AG04449 (cell line): ENCODE measurements around the gene CEACAM18.
A peak's percentile ranks its signal among the peaks of the same experiment; 100 is the strongest.

Experiments
- CTCF ChIA-PET: fragments of 350-600 bp; formaldehyde crosslinking; extraction: SDS; loops from one replicate; lab custom pipeline; 2021; ENCODE audit warnings: antibody characterized with exemption; lab: Yijun Ruan, JAX
- POLR2A ChIA-PET: fragments of 400-600, 350-600 bp; formaldehyde crosslinking; extraction: SDS; loops from one replicate; lab custom pipeline; 2020; ENCODE audit warnings: antibody characterized with exemption, inconsistent platforms; lab: Yijun Ruan, JAX
- DNase-seq: peaks from one replicate; pipeline ENCODE4 v3.0.0-alpha.2; 2010; ENCODE audit warnings: low read depth, low spot score
- H3K4me3 ChIP-seq: 2 replicates; pipeline ENCODE4 v1.5.1; 2011; ENCODE audit warnings: low read depth, mild to moderate bottlenecking, control low read depth, low read length
- CTCF ChIP-seq: IDR thresholded peaks from one replicate; pipeline ENCODE4 v1.5.1; 2011; ENCODE audit warnings: mild to moderate bottlenecking, moderate library complexity, low read length, control low read depth, inconsistent platforms; ENCODE audit not compliant: insufficient read depth; ENCODE audit errors: missing control alignments

Gene CEACAM18

GRCh38 chr19:51472607-51473006 is 5.7 kb upstream of the CEACAM18 start:
- no peak for DNase-seq
- CTCF ChIA-PET, result interaction anchor here (0.6 to 10.5 kb wide), 17 partner anchors 9 to 312 kb away, joined by 3 to 184 read pairs (median 3); no protein-coding TSS in a partner anchor
- H3K4me3 ChIP-seq, result no peak overlapping the region
- POLR2A ChIA-PET, result no interaction called here
- TF ChIP-seq CTCF, result no peak

GRCh38 chr19:51473009-51473707 is 5.2 kb upstream of the CEACAM18 start:
- CTCF ChIA-PET, result interaction anchor here (0.6 to 10.5 kb wide), 23 partner anchors 9 to 311 kb away, joined by 3 to 184 read pairs (median 3); no protein-coding TSS in a partner anchor
- DNase-seq, result no peak
- H3K4me3 ChIP-seq, result no peak overlapping the region
- TF ChIP-seq CTCF, result peak; percentile 85
- POLR2A ChIA-PET, result no interaction called here

GRCh38 chr19:51476164-51476563 is 2.2 kb upstream of the CEACAM18 start:
- no peak for DNase-seq
- ChIA-PET POLR2A (no interaction called here), CTCF (interaction anchor here (0.7 to 10.5 kb wide), 5 partner anchors 11 to 301 kb away, joined by 3 to 184 read pairs (median 6); no protein-coding TSS in a partner anchor)
- no peak for TF ChIP-seq CTCF
- no peak overlapping the region for H3K4me3 ChIP-seq

GRCh38 chr19:51477344-51477743 is 995 bp upstream of the CEACAM18 start:
- no peak for DNase-seq
- ChIA-PET POLR2A (no interaction called here), CTCF (interaction anchor here (10.5 kb wide), 1 partner anchor 181 kb away, joined by 184 read pairs; no protein-coding TSS in a partner anchor)
- H3K4me3 ChIP-seq, result no peak overlapping the region
- TF ChIP-seq CTCF, result no peak

- POLR2A ChIA-PET, result no interaction called here
Observed at GRCh38 chr19:51479531-51480331, 1.4 kb downstream of the CEACAM18 start.

More at GRCh38 chr19:51479531-51480331, 1.4 kb downstream of the CEACAM18 start:
- CTCF ChIA-PET, result interaction anchor here (1.2 kb wide), 1 partner anchor 34 kb away, joined by 4 read pairs; no protein-coding TSS in a partner anchor
- no peak overlapping the region for H3K4me3 ChIP-seq
- DNase-seq, result no peak
- no peak for TF ChIP-seq CTCF
